Loucy (cell line): ENCODE measurements around the gene PITX3.

Experiments used
- EZH2phosphoT487 ChIP-seq: fragments of 200-600 bp; IDR thresholded peaks from 2 replicates; pipeline ENCODE4 v1.6.1; 2018; ENCODE audit warnings: antibody characterized with exemption, mild to moderate bottlenecking, moderate library complexity, borderline replicate concordance
- TF ChIP-seq, protein P1 (sequence below): fragments of 200-600 bp; sonication (generic); conservative IDR thresholded peaks from 2 replicates; pipeline ENCODE4 v1.5.1; 2014; ENCODE audit warnings: mild to moderate bottlenecking, antibody characterized with exemption, low read length

DNA sequence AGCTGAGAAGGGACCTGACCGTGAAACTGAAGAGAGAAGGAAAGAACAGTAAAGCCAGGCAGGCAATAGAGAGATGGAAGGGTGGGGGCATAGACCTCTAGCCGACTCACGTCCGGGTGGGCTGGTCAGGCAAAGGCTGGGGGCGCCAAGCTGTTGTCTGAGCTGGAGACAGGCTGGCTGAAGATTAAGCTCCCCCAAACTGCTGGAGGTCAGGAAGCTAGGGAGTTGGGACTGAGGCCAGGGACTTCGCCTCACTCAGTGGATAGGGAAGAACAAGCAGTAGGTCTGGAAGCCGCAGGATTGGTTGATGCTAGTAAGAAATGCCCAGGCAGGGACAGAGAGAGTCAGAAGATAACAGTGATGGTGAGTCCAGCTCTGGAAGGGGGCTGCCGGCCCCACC, 5.3 kb downstream of the PITX3 start:
- TF ChIP-seq, protein P1, sequence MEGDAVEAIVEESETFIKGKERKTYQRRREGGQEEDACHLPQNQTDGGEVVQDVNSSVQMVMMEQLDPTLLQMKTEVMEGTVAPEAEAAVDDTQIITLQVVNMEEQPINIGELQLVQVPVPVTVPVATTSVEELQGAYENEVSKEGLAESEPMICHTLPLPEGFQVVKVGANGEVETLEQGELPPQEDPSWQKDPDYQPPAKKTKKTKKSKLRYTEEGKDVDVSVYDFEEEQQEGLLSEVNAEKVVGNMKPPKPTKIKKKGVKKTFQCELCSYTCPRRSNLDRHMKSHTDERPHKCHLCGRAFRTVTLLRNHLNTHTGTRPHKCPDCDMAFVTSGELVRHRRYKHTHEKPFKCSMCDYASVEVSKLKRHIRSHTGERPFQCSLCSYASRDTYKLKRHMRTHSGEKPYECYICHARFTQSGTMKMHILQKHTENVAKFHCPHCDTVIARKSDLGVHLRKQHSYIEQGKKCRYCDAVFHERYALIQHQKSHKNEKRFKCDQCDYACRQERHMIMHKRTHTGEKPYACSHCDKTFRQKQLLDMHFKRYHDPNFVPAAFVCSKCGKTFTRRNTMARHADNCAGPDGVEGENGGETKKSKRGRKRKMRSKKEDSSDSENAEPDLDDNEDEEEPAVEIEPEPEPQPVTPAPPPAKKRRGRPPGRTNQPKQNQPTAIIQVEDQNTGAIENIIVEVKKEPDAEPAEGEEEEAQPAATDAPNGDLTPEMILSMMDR, result no peak
- no peak for TF ChIP-seq EZH2phosphoT487
